Measurements from ENCODE around the gene NSUN7.

Gene NSUN7

DNA sequence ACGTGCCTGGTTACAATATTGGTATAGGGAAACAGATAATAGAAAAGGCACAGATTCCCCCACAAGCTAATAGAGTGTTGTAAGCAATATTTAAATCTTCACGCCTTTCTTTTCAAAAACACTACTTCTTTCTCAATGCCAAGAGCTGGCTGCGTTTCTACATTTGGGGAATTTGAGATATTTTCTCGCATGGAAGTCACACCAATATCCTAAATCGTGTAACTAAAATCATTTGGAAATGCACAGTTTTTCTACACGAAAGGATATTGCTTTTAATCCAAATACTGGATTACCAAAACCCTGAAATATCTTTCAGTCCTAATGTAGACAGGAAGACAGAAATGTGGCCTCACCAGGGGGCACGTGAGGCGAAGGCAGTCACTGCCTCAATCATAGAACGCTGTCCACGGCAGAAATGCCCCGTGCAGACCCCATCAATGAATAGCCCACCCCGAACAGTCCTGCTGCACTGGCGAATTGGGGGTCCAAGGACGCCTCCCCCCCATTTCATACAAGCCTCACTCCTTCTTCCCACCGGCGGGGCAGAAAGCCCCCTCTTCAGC is 106.6 kb downstream of the NSUN7 start:
- DNase-seq, result no peak

DNA sequence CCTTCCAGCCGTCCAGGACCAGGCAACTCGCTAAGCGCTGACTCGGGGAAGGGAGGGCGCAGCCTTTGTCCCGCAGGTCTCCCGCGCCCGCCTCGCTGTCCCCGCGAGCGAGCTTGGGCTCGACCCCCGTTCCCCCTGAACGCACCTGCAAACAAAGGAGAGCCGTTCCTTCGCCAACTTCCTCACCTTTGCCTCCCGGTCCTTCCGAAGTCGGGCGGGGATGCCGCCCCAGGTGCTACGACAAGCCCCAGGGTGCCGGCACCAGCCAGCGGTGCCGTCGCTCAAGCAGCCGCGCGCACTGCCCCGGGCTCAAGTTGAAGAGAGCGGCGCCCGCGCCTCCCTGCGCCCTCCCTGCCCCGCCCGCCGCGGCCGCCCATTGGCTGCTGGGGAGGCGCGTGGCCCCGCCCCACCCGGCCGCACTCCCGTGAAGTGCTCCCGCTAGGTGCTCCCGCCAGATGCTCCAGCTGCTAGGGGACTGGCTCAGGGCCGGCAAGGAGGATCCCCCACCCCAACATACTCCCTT is 107.1 kb downstream of the NSUN7 start:
- peak; percentile 91 for DNase-seq

DNA sequence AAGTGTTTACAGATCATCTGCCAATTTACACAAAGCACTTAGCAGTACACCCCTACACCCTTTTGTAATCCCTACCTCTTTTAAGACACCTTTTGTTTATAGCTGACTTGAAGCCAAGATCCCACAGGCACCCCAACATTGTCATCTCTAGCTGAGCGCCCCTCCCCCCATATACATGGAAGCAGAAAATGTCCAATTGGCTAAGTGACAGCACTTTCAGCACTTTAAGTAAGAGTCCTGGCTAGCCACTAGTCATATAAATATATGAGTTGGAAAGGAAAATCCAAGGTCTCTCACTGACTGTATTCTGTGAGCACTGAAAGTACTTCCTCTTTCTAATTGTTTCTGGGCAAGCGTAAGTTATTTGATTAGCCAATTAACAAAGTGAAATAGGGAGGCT is 108.2 kb downstream of the NSUN7 start:
- peak; percentile 25 for DNase-seq

DNA sequence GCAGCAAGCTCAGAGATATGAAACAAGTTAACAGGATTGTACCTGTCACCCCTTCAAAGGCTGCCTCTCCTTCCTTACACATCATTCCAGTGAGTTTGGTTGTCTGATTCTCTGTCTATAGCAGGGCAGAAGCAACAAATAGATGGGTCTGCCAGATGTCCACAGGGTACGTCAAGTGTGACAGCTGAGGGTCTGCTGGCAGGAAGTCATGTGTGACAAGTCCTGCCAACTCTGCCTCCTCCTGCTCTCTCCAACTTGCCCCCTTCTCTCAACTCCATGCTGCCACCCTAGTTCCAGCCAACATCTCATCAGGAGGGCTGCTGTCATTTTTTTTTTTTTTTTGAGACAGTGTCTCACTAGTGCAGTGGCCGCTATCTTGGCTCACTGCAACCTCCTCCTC is 109.2 kb downstream of the NSUN7 start:
- DNase-seq, result no peak
